Stimulated activated naive CD4-positive, alpha-beta T cell (primary cell): ENCODE results near the gene ZNF175.
"Not testable (repeated sequence)": the region's sequence is repeated elsewhere in the genome, so short reads cannot be mapped to it uniquely, and the experiment has no call there.

Source experiments
- DNase-seq, 6 experiments: peaks; one replicate each; lab custom pipeline; 2025; lab: John Stamatoyannopoulos, UW

The ZNF175 gene

GRCh38 chr19:51628153-51628939 is 57.3 kb downstream of the ZNF175 start:
- no peak for DNase-seq

- not testable (repeated sequence) for DNase-seq
Measured at GRCh38 chr19:51630315-51630714, 59.2 kb downstream of the ZNF175 start, which contains the start of gene SIGLEC5. Gene SIGLEC5, minus strand, starts transcription at chr19:51630401. Its CDS starts 66 bp downstream, at chr19:51630335.

DNA sequence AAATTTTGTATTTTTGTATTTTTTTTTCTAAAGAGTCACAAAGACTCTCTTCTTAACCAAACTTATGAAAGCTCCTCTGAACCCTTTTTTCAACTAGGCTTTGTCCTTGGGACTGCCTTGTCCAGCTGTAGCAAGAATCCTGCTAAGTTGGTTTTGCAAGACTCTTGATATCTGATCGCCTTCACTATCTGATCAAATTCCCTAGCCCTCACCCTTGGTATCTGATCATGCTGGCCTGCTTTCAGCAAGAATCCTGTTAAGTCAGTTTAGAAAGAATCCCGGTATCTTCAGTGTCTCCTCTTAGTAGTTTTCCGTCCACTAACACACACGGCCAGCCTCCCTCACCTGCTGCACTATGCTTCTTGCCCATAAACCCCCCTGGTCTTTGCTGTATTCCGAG is 61.0 kb downstream of the ZNF175 start:
- DNase-seq: no peak

DNA sequence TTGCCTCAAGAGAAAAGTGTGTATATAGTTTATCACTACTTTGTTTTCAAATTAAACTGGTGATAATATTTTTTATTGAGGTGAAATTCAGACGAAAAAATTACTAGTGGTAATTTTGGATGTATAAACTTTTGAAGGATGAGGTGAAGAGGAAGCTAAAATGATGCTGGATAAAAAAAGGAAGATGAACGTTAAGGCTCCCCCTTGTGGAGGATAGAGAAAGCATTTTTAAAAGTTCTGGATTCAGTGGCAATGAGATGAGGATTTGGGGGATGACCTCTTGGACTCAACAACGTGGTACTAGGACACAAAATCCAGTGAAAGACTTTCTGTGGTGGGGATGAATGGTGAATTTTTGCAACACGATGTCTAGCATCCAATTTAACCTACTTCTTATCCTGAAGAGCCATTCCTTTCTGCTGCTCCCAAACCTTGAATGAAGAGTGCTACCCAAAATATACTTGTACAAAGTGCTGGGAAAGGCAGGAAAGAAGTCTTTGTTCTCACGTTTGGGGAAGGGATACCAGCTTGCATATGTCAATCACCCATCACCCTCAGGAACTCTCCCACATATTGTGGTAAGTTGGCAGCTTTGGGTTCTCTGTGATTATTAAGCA is 66.4 kb downstream of the ZNF175 start:
- DNase-seq: no peak

DNA sequence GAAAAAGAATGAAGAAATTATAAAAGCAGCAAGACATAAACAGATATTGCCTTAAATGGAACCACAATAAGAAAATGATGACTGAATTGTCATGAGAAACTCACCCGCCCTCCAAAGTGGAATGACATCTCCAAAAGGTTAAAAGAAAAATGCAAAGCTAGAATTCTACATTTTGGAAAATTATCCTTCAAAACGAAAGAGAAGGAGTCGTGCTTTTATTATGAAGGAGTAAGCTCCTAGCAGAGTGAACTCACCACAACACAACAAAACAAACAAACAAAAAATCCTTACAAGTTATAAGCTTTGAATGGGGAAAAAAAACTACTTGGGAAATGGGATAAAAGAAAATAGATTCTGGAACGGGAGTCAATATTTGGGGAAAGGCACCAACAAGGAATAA is 68.8 kb downstream of the ZNF175 start:
- DNase-seq: no peak

GRCh38 chr19:51640386-51640785 is 69.3 kb downstream of the ZNF175 start:
- no peak for DNase-seq

DNA sequence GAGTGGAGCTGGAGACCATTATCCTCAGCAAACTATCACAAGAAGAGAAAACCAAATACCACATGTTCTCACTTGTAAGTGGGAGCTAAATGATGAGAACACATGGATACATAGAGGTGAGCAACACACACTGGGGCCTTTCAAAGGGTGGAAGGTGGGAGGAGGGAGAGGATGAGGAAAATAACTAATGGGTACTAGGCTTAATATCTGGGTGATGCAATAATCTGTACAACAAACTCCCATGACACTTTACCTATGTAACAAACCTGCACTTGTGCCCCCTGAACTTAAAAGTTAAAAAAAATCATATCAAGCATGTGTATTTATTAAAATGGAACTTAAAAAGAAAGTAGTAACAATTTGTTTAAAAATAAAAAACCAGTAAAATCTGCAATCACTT is 70.6 kb downstream of the ZNF175 start:
- DNase-seq: no peak
